H1 (cell line): Measurements from ENCODE around the gene GAREM2. TPM values are rescaled to one million over a fixed set of nuclear protein-coding genes. Genes with fewer than 3 reads are reported as not detected.

ENCODE experiments used
- CTCF ChIA-PET: fragments of 300-600 bp; sonication (Branson Sonifier 250); formaldehyde crosslinking; loops from one replicate; lab custom pipeline; 2021; ENCODE audit not compliant: partially characterized antibody; lab: Charles Lee
- POLR2A ChIA-PET: fragments of 300-600 bp; sonication (Branson Sonifier 250); formaldehyde crosslinking; loops from one replicate; lab custom pipeline; 2021; ENCODE audit warnings: inconsistent platforms; ENCODE audit not compliant: partially characterized antibody; lab: Charles Lee
- DNase-seq, 2 experiments: peaks; one replicate each; pipeline versions ENCODE4 v3.0.0 to v3.0.0-alpha.2; 2010 to 2022; ENCODE audit warnings: low spot score in 2 of 2, low read depth in 1 of 2, mixed read lengths in 1 of 2
- FAIRE-seq: peaks from 2 replicates; lab custom pipeline; 2011; peaks lifted over from hg19 to GRCh38; lab: Jason Lieb, UNC
- H2AFZ ChIP-seq: 2 replicates; pipeline ENCODE4 v1.8.1; 2012; ENCODE audit warnings: low read length, inconsistent platforms
- H2AK5ac ChIP-seq: 2 replicates; pipeline ENCODE4 v1.6.1; 2013; ENCODE audit warnings: low read depth, low read length
- H2BK120ac ChIP-seq: replicated peaks from 2 replicates; pipeline ENCODE3; 2013; ENCODE audit warnings: low read depth, low read length, inconsistent platforms
- H2BK12ac ChIP-seq: 2 replicates; pipeline ENCODE4 v1.6.1; 2013; ENCODE audit warnings: low read depth, low read length
- H2BK15ac ChIP-seq: 2 replicates; pipeline ENCODE4 v1.6.1; 2013; ENCODE audit warnings: low read length
- H2BK20ac ChIP-seq: 2 replicates; pipeline ENCODE4 v1.6.1; 2013; ENCODE audit warnings: low read length
- H2BK5ac ChIP-seq: 2 replicates; pipeline ENCODE4 v1.6.1; 2013; ENCODE audit warnings: low read depth, low read length
- H3K14ac ChIP-seq: 2 replicates; pipeline ENCODE4 v1.6.1; 2013; ENCODE audit warnings: inconsistent platforms; ENCODE audit not compliant: insufficient read length
- H3K18ac ChIP-seq: 2 replicates; pipeline ENCODE4 v1.6.1; 2013; ENCODE audit warnings: low read length; ENCODE audit errors: extremely low read depth
- H3K23ac ChIP-seq: 2 replicates; pipeline ENCODE4 v1.6.1; 2013; ENCODE audit warnings: inconsistent platforms; ENCODE audit not compliant: insufficient read length
- H3K23me2 ChIP-seq: 2 replicates; pipeline ENCODE4 v1.6.1; 2013; ENCODE audit warnings: low read depth, low read length
- H3K27ac ChIP-seq: 2 replicates; pipeline ENCODE4 v1.6.1; 2011; ENCODE audit warnings: low read depth, low read length, inconsistent platforms
- H3K27me3 ChIP-seq, 4 experiments: replicated peaks in 1 of 4; 1 replicate in 1 of 4; 2 replicates in 3 of 4; pipeline versions ENCODE4 v1.6.1 to v1.8.1; 2011 to 2013; ENCODE audit warnings: low read length in 3 of 4, mild to moderate bottlenecking in 3 of 4, inconsistent platforms in 2 of 4, mixed read lengths in 2 of 4, moderate library complexity in 1 of 4; ENCODE audit not compliant: control insufficient read depth in 3 of 4, insufficient read depth in 3 of 4; ENCODE audit errors: extremely low read depth in 1 of 4
- H3K36me3 ChIP-seq, 4 experiments: 2 replicates each; pipeline versions ENCODE4 v1.6.1 to v1.8.1; 2011 to 2013; ENCODE audit warnings: mild to moderate bottlenecking in 4 of 4, low read length in 3 of 4, moderate library complexity in 2 of 4, control low read depth in 1 of 4, inconsistent platforms in 1 of 4; ENCODE audit not compliant: insufficient read depth in 4 of 4, control insufficient read depth in 2 of 4
- H3K4ac ChIP-seq: replicated peaks from 2 replicates; pipeline ENCODE3; 2013; ENCODE audit warnings: low read length, low read depth, mixed read lengths, inconsistent platforms; ENCODE audit not compliant: insufficient read length
- H3K4me1 ChIP-seq, 4 experiments: replicated peaks in 1 of 4; 1 replicate in 1 of 4; 2 replicates in 3 of 4; pipeline versions ENCODE4 v1.6.1 to v1.8.1; 2011 to 2013; ENCODE audit warnings: low read length in 3 of 4, inconsistent platforms in 2 of 4, mixed read lengths in 1 of 4; ENCODE audit not compliant: insufficient read depth in 4 of 4, control insufficient read depth in 3 of 4
- H3K4me2 ChIP-seq, 2 experiments: 2 replicates each; pipeline versions ENCODE4 v1.6.1 to v1.8.1; 2011 to 2013; ENCODE audit warnings: low read depth in 2 of 2, low read length in 2 of 2, control low read depth in 1 of 2, inconsistent platforms in 1 of 2, mild to moderate bottlenecking in 1 of 2; ENCODE audit not compliant: insufficient read depth in 1 of 2
- H3K4me3 ChIP-seq, 4 experiments: fragments of 200-600, 300-600 bp in 1 of 4; sonication (generic), shearing (Covaris generic), sonication (Bioruptor Twin) in 1 of 4; 2 replicates each; pipeline versions ENCODE4 v1.5.1 to v1.8.1; 2011 to 2016; ENCODE audit warnings: low read length in 4 of 4, low read depth in 3 of 4, control low read depth in 2 of 4, inconsistent platforms in 2 of 4, mild to moderate bottlenecking in 2 of 4, mixed read lengths in 1 of 4, moderate library complexity in 1 of 4; ENCODE audit not compliant: insufficient read depth in 2 of 4; ENCODE audit errors: extremely low read depth in 1 of 4
- H3K56ac ChIP-seq: replicated peaks from 2 replicates; pipeline ENCODE3; 2013; ENCODE audit warnings: low read depth, mild to moderate bottlenecking, mixed read lengths, low read length, inconsistent platforms; ENCODE audit not compliant: insufficient read length
- H3K79me1 ChIP-seq: 2 replicates; pipeline ENCODE4 v1.6.1; 2013; ENCODE audit warnings: low read depth, low read length, control low read depth
- H3K79me2 ChIP-seq, 2 experiments: 2 replicates each; pipeline versions ENCODE4 v1.6.1 to v1.8.1; 2012 to 2013; ENCODE audit warnings: low read length in 2 of 2, mild to moderate bottlenecking in 2 of 2, inconsistent platforms in 1 of 2; ENCODE audit not compliant: insufficient read depth in 2 of 2, control insufficient read depth in 1 of 2
- H3K9ac ChIP-seq, 4 experiments: replicated peaks in 1 of 4; 1 replicate in 1 of 4; 2 replicates in 3 of 4; pipeline versions ENCODE4 v1.6.1 to v1.8.1; 2011 to 2013; ENCODE audit warnings: low read depth in 3 of 4, low read length in 3 of 4, control low read depth in 2 of 4, mild to moderate bottlenecking in 2 of 4, moderate library complexity in 2 of 4, inconsistent platforms in 1 of 4; ENCODE audit errors: extremely low read depth in 1 of 4
- H3K9me3 ChIP-seq, 2 experiments: 2 replicates each; pipeline versions ENCODE4 v1.6.1 to v1.8.1; 2012 to 2013; ENCODE audit warnings: mild to moderate bottlenecking in 2 of 2, moderate library complexity in 2 of 2, control low read depth in 1 of 2, inconsistent platforms in 1 of 2, low read depth in 1 of 2, low read length in 1 of 2, mixed read lengths in 1 of 2; ENCODE audit not compliant: insufficient read depth in 2 of 2
- H4K20me1 ChIP-seq, 2 experiments: replicated peaks in 1 of 2; 2 replicates each; pipeline versions ENCODE3 to v1.8.1; 2011 to 2013; ENCODE audit warnings: inconsistent platforms in 2 of 2, low read length in 2 of 2, mild to moderate bottlenecking in 1 of 2; ENCODE audit not compliant: insufficient read depth in 2 of 2, control insufficient read depth in 1 of 2
- H4K5ac ChIP-seq: 2 replicates; pipeline ENCODE4 v1.6.1; 2013; ENCODE audit warnings: low read length, low read depth, mixed read lengths, inconsistent platforms; ENCODE audit not compliant: insufficient read length
- H4K8ac ChIP-seq: 2 replicates; pipeline ENCODE4 v1.8.0; 2013; ENCODE audit warnings: mild to moderate bottlenecking, moderate library complexity, low read length, inconsistent platforms; ENCODE audit not compliant: insufficient read depth; ENCODE audit errors: extremely low read depth
- H4K91ac ChIP-seq: replicated peaks from 2 replicates; pipeline ENCODE3; 2013; ENCODE audit warnings: low read length, mixed read lengths, inconsistent platforms; ENCODE audit not compliant: insufficient read length
- WGBS, 2 experiments: shearing (Covaris generic) in 1 of 2; methylation state at CpG; one replicate each; pipeline versions ENCODE4 v1.1.6 to v1.1.7; 2013 to 2015; ENCODE audit warnings: low lambda C conversion rate in 2 of 2, mixed read lengths in 2 of 2, inconsistent platforms in 1 of 2, low coverage in 1 of 2, missing lambda C conversion rate in 1 of 2; ENCODE audit not compliant: insufficient replicate concordance in 2 of 2, insufficient coverage in 1 of 2, insufficient read length in 1 of 2; ENCODE audit errors: extremely low coverage in 1 of 2, missing lambda C conversion rate in 1 of 2; 5-methylcytosine and 5-hydroxymethylcytosine counted together
- polyA plus RNA-seq, 7 experiments: library from polyadenylated mRNA; depleted of rRNA in 3 of 7; stranded (reverse) in 5 of 7; unstranded in 2 of 7; fragments of >200 nt in 5 of 7; fragments of 200-250 nt in 2 of 7; gene quantifications; 1 replicate in 5 of 7; 2 replicates in 1 of 7; 4 replicates in 1 of 7; pipeline versions ENCODE4 v1.2.1 to v1.2.3, GENCODE V29; 2011 to 2013; ENCODE audit warnings: missing spikeins in 2 of 7, mixed read lengths in 2 of 7
- total RNA-seq: library from RNA; stranded (reverse); fragmentation: NEBNext Ultra II Directional; extraction: Animal tissue kit (Norgen Biotek cat#: 25700); gene quantifications from 2 replicates; pipeline ENCODE4 v1.2.1, GENCODE V29; 2021

Gene GAREM2
- total and polyA plus RNA-seq, 2 of the 8 experiments (the other 6 are each of a cell fraction or from before 2014, with no cell fraction given), result 19.9 TPM

GRCh38 chr2:26128176-26128575 lies 44.7 kb upstream of the GAREM2 start:
- Histone ChIP-seq H3K14ac (no peak overlapping the region), H4K20me1 (peaks cover 0 to 3% of the 10 kb centered on the region in 2 experiments), H3K23me2 (no peaks in the 10 kb centered on the region), H2BK120ac (no peak overlapping the region), H4K91ac (no peak overlapping the region), H3K56ac (no peak overlapping the region), H2BK5ac (no peak overlapping the region), H2BK12ac (no peak overlapping the region), H2BK20ac (no peak overlapping the region), H3K79me2 (peaks cover 0 to 18% of the 10 kb centered on the region in 2 experiments; a peak in 2 of 4 replicates), H3K9ac (no peak overlapping the region), H3K79me1 (no peaks in the 10 kb centered on the region; the same call in 1 of the 2 replicates), H4K5ac (no peak overlapping the region), H3K27ac (no peak overlapping the region), H2BK15ac (no peak overlapping the region), H2AFZ (no peak overlapping the region), H3K18ac (no peak overlapping the region), H2AK5ac (no peak overlapping the region), H3K9me3 (no peaks in the 10 kb centered on the region), H3K27me3 (no peaks in the 10 kb centered on the region), H3K4ac (no peak overlapping the region), H3K4me2 (no peak overlapping the region), H3K4me3 (no peak overlapping the region), H3K23ac (no peak overlapping the region), H4K8ac (no peak overlapping the region), H3K4me1 (peaks cover 0 to 3% (median 0%) of the 10 kb centered on the region in 4 experiments; a peak in 1 of 7 replicates), H3K36me3 (peaks cover 0 to 16% (median 1%) of the 10 kb centered on the region in 4 experiments; a peak in 2 of 8 replicates)
- CTCF ChIA-PET, result interaction anchor here (1.2 to 1.4 kb wide), 2 partner anchors 11 to 109 kb away, joined by 3 read pairs; no protein-coding TSS in a partner anchor
- POLR2A ChIA-PET, result interaction anchor here (1.7 kb wide), 1 partner anchor 12 kb away, joined by 4 read pairs; no protein-coding TSS in a partner anchor
- DNase-seq (no peak), FAIRE-seq (no peak)
- WGBS, 2 experiments, result 89% methylated on average over 8 of the region's 8 CpGs; no CpG with 5 or more reads in 1 of the 2 experiments
